ENCODE data around the gene KMT5B.

KMT5B gene

DNA sequence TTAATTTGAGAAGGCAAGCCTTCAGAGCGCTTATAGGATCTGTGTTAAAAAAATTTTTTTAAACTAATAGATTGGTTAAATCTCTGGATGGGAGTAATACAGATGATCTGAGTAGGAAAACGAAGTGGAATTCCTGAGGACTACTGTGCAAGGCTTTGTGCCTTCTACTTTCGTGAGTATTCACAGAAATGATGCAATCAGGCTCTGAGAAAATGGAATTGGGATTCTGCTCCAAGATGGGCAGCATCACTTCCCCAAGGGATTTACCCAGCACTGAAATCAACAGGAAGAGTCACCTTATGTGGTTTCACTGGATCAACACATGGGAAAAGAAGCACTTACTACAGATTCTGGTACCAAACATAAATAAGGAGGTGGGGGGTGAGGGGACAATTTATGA lies 12.5 kb downstream of the KMT5B start:
- Histone ChIP-seq H3K4me2 (ENCODE audit: low read depth, low read length) (no peak overlapping the region), H3K9me3 (replicated peaks; ENCODE audit: insufficient read depth, low read length) (no peaks in the 10 kb centered on the region), H3K4me3 (ENCODE audit: low read length) (no peak overlapping the region), H3K27me3 (replicated peaks; ENCODE audit: insufficient read depth, low read length) (no peaks in the 10 kb centered on the region), H3K9ac (ENCODE audit: low read length) (no peak overlapping the region), H3K27ac (ENCODE audit: low read length) (no peak overlapping the region), H3K79me2 (ENCODE audit: low read length) (peaks cover 100% of the 10 kb centered on the region), H3K4me1 (ENCODE audit: low read length) (peaks cover 11% of the 10 kb centered on the region), H3K36me3 (replicated peaks; ENCODE audit: insufficient read depth, low read length) (no peaks in the 10 kb centered on the region), H3K9me2 (replicated peaks; ENCODE audit: insufficient read depth, low read length) (no peaks in the 10 kb centered on the region), H2AFZ (ENCODE audit: low read length) (no peak overlapping the region), H4K20me1 (ENCODE audit: insufficient read depth, low read length) (peaks cover 18% of the 10 kb centered on the region), H3F3A (ENCODE audit: insufficient read depth, low read length) (no peaks in the 10 kb centered on the region)
- no peak for DNase-seq
- no peak for TF ChIP-seq EZH2 (optimal IDR thresholded peaks at IDR 0.05; ENCODE audit: low read depth, low read length)
- no peak for TF ChIP-seq EZH2phosphoT487 (IDR thresholded peaks at IDR 0.05; ENCODE audit: low read length)
- no peak for TF ChIP-seq CTCF (IDR thresholded peaks at IDR 0.05; ENCODE audit: low read length)

GRCh38 chr11:68199295-68199987 lies 13.7 kb downstream of the KMT5B start:
- no peak overlapping the region for H3K27ac ChIP-seq (ENCODE audit: low read length)
- H2AFZ ChIP-seq (ENCODE audit: low read length) = no peak overlapping the region
- peaks cover 100% of the 10 kb centered on the region for H3K79me2 ChIP-seq (ENCODE audit: low read length)
- H3K4me3 ChIP-seq (ENCODE audit: low read length) = no peak overlapping the region
- no peaks in the 10 kb centered on the region for H3K9me2 ChIP-seq (replicated peaks; ENCODE audit: insufficient read depth, low read length)
- H3K9ac ChIP-seq (ENCODE audit: low read length) = no peak overlapping the region
- peaks cover 20% of the 10 kb centered on the region for H3K4me1 ChIP-seq (ENCODE audit: low read length)
- TF ChIP-seq EZH2 (optimal IDR thresholded peaks at IDR 0.05; ENCODE audit: low read depth, low read length) (no peak), EZH2phosphoT487 (IDR thresholded peaks at IDR 0.05; ENCODE audit: low read length) (no peak), CTCF (IDR thresholded peaks at IDR 0.05; ENCODE audit: low read length) (no peak)
- H3K9me3 ChIP-seq (replicated peaks; ENCODE audit: insufficient read depth, low read length) = no peaks in the 10 kb centered on the region
- peaks cover 7% of the 10 kb centered on the region; the same call in 1 of the 2 replicates for H3F3A ChIP-seq (ENCODE audit: insufficient read depth, low read length)
- no peaks in the 10 kb centered on the region for H3K36me3 ChIP-seq (replicated peaks; ENCODE audit: insufficient read depth, low read length)
- no peaks in the 10 kb centered on the region for H3K27me3 ChIP-seq (replicated peaks; ENCODE audit: insufficient read depth, low read length)
- peaks cover 12% of the 10 kb centered on the region for H4K20me1 ChIP-seq (ENCODE audit: insufficient read depth, low read length)
- no peak overlapping the region for H3K4me2 ChIP-seq (ENCODE audit: low read depth, low read length)
- DNase-seq = no peak

- peaks cover 36% of the 10 kb centered on the region for H3K4me1 ChIP-seq (ENCODE audit: low read length)
- H3K4me2 ChIP-seq (ENCODE audit: low read depth, low read length) = no peak overlapping the region
- TF ChIP-seq EZH2phosphoT487 (IDR thresholded peaks at IDR 0.05; ENCODE audit: low read length) (no peak), EZH2 (optimal IDR thresholded peaks at IDR 0.05; ENCODE audit: low read depth, low read length) (no peak), CTCF (IDR thresholded peaks at IDR 0.05; ENCODE audit: low read length) (no peak)
- DNase-seq = no peak
- no peak overlapping the region for H3K9ac ChIP-seq (ENCODE audit: low read length)
- no peaks in the 10 kb centered on the region for H3K9me2 ChIP-seq (replicated peaks; ENCODE audit: insufficient read depth, low read length)
- no peaks in the 10 kb centered on the region for H3K9me3 ChIP-seq (replicated peaks; ENCODE audit: insufficient read depth, low read length)
- no peak overlapping the region for H3K27ac ChIP-seq (ENCODE audit: low read length)
- H3K36me3 ChIP-seq (replicated peaks; ENCODE audit: insufficient read depth, low read length) = no peaks in the 10 kb centered on the region
- H2AFZ ChIP-seq (ENCODE audit: low read length) = no peak overlapping the region
- peaks cover 22% of the 10 kb centered on the region for H3F3A ChIP-seq (ENCODE audit: insufficient read depth, low read length)
- H4K20me1 ChIP-seq (ENCODE audit: insufficient read depth, low read length) = no peaks in the 10 kb centered on the region
- no peak overlapping the region for H3K4me3 ChIP-seq (ENCODE audit: low read length)
- peaks cover 99% of the 10 kb centered on the region for H3K79me2 ChIP-seq (ENCODE audit: low read length)
- H3K27me3 ChIP-seq (replicated peaks; ENCODE audit: insufficient read depth, low read length) = no peaks in the 10 kb centered on the region
Measured at GRCh38 chr11:68196219-68196618, 16.9 kb downstream of the KMT5B start.

Measured in MM.1S (cell line).